ENCODE results near the gene VGLL1.

- peak; percentile 56 for TF ChIP-seq CTCF (IDR thresholded peaks at IDR 0.05; ENCODE audit: insufficient read depth, low read depth, low read length)
- no peak for TF ChIP-seq EZH2 (IDR thresholded peaks at IDR 0.05; ENCODE audit: insufficient read depth, low read length)
Measured at GRCh38 chrX:136577552-136577951, 45.5 kb downstream of the VGLL1 start.

All from astrocyte (in vitro differentiated cells and primary cell).